CD14-positive monocyte (primary cell): ENCODE data around the gene DENND1A. TPM values are rescaled to one million over a fixed set of nuclear protein-coding genes. Genes with fewer than 3 reads are reported as not detected.

Experiments used
- DNase-seq, 3 donors: peaks; one replicate each; pipeline ENCODE4 v3.0.0-alpha.2; 2011 to 2022
- H2AFZ ChIP-seq: 2 replicates; pipeline ENCODE4 v1.6.0; 2012; ENCODE audit warnings: mild to moderate bottlenecking, low read depth, low read length, inconsistent platforms; ENCODE audit not compliant: insufficient read depth, poor library complexity, severe bottlenecking
- H3K27ac ChIP-seq, 2 donors: 1 replicate in 1 of 2; 2 replicates in 1 of 2; pipeline ENCODE4 v1.5.1; 2012 to 2013; ENCODE audit warnings: low read length in 2 of 2, control low read depth in 1 of 2, inconsistent platforms in 1 of 2, low read depth in 1 of 2, mild to moderate bottlenecking in 1 of 2
- H3K27me3 ChIP-seq, 2 donors: one replicate each; pipeline versions ENCODE4 v1.6.0 to v1.6.1; 2011 to 2013; ENCODE audit warnings: low read length in 2 of 2; ENCODE audit not compliant: control insufficient read depth in 2 of 2, insufficient read depth in 2 of 2
- H3K36me3 ChIP-seq, 2 donors: replicated peaks in 1 of 2; 1 replicate in 1 of 2; 2 replicates in 1 of 2; pipeline versions ENCODE4 v1.5.1 to v1.6.1; 2012 to 2013; ENCODE audit warnings: low read length in 2 of 2, control low read depth in 1 of 2, inconsistent platforms in 1 of 2, mild to moderate bottlenecking in 1 of 2; ENCODE audit not compliant: insufficient read depth in 2 of 2, control insufficient read depth in 1 of 2
- H3K4me1 ChIP-seq, 2 donors: 1 replicate in 1 of 2; 2 replicates in 1 of 2; pipeline versions ENCODE4 v1.5.1 to v1.6.1; 2012 to 2013; ENCODE audit warnings: low read length in 2 of 2, control low read depth in 1 of 2, inconsistent platforms in 1 of 2, mild to moderate bottlenecking in 1 of 2, moderate library complexity in 1 of 2; ENCODE audit not compliant: insufficient read depth in 2 of 2, control insufficient read depth in 1 of 2
- H3K4me2 ChIP-seq: replicated peaks from 2 replicates; pipeline ENCODE3; 2012; ENCODE audit warnings: low read length, moderate library complexity, mild to moderate bottlenecking; ENCODE audit not compliant: poor library complexity, severe bottlenecking; ENCODE audit errors: extremely low read depth
- H3K4me3 ChIP-seq, 3 experiments: fragments of 200-600 bp in 1 of 3; sonication (generic) in 1 of 3; replicated peaks in 1 of 3; 1 replicate in 2 of 3; 2 replicates in 1 of 3; pipeline ENCODE4 v1.5.1; 2011 to 2013; ENCODE audit warnings: low read length in 3 of 3, mild to moderate bottlenecking in 3 of 3, control low read depth in 2 of 3, low read depth in 2 of 3, inconsistent platforms in 1 of 3, moderate library complexity in 1 of 3
- H3K79me2 ChIP-seq: 2 replicates; pipeline ENCODE4 v1.6.0; 2012; ENCODE audit warnings: mild to moderate bottlenecking, control low read depth, inconsistent platforms, low read length, moderate library complexity; ENCODE audit not compliant: insufficient read depth
- H3K9ac ChIP-seq: 2 replicates; pipeline ENCODE4 v1.6.0; 2017; ENCODE audit warnings: low read length, mild to moderate bottlenecking; ENCODE audit not compliant: insufficient read depth, poor library complexity, severe bottlenecking
- H3K9me3 ChIP-seq, 2 donors: replicated peaks in 1 of 2; 1 replicate in 1 of 2; 2 replicates in 1 of 2; pipeline versions ENCODE4 v1.5.1 to v1.6.1; 2012 to 2013; ENCODE audit warnings: low read length in 2 of 2, control low read depth in 1 of 2; ENCODE audit not compliant: control insufficient read depth in 1 of 2, insufficient read depth in 1 of 2
- H4K20me1 ChIP-seq: 2 replicates; pipeline ENCODE4 v1.6.0; 2012; ENCODE audit warnings: mild to moderate bottlenecking, low read length, control low read depth, moderate library complexity; ENCODE audit not compliant: insufficient read depth
- H3K27ac Mint-ChIP-seq, 7 donors: one replicate each; pipeline ENCODE4 v1.8.0; 2020; ENCODE audit warnings: mild to moderate bottlenecking in 7 of 7, mixed read lengths in 7 of 7, moderate library complexity in 6 of 7, inconsistent platforms in 2 of 7
- H3K27me3 Mint-ChIP-seq, 3 donors: one replicate each; pipeline ENCODE4 v1.8.0; 2021 to 2022; ENCODE audit warnings: low read depth in 3 of 3, mild to moderate bottlenecking in 3 of 3, mixed read lengths in 3 of 3, moderate library complexity in 3 of 3, inconsistent platforms in 1 of 3
- H3K36me3 Mint-ChIP-seq, 2 donors: one replicate each; pipeline ENCODE4 v1.8.0; 2020; ENCODE audit warnings: mixed read lengths in 2 of 2, inconsistent platforms in 1 of 2, mild to moderate bottlenecking in 1 of 2
- H3K4me1 Mint-ChIP-seq: one replicate; pipeline ENCODE4 v1.8.0; 2020; ENCODE audit warnings: mild to moderate bottlenecking, mixed read lengths
- H3K4me3 Mint-ChIP-seq, 2 donors: one replicate each; pipeline ENCODE4 v1.8.0; 2020; ENCODE audit warnings: mild to moderate bottlenecking in 2 of 2, mixed read lengths in 2 of 2, moderate library complexity in 1 of 2
- H3K9me3 Mint-ChIP-seq, 7 donors: one replicate each; pipeline ENCODE4 v1.8.0; 2020 to 2022; ENCODE audit warnings: mixed read lengths in 7 of 7, mild to moderate bottlenecking in 6 of 7, moderate library complexity in 6 of 7, inconsistent platforms in 2 of 7
- CTCF ChIP-seq: fragments of 200-600 bp; IDR thresholded peaks from one replicate; pipeline ENCODE4 v1.8.0; 2022; ENCODE audit warnings: antibody characterized with exemption, mild to moderate bottlenecking
- WGBS: methylation state at CpG from one replicate; pipeline ENCODE4 v1.1.5; 2013; ENCODE audit warnings: missing lambda C conversion rate; ENCODE audit not compliant: insufficient coverage; 5-methylcytosine and 5-hydroxymethylcytosine counted together
- intact Hi-C, 2 donors: fragments of 100-400 bp; cut with micrococcal nuclease; formaldehyde crosslinking; loops; one replicate each; pipeline versions ENCODE4 v1.15.0 to v1.15.1; 2023
- polyA plus RNA-seq, 3 donors: library from polyadenylated mRNA; depleted of rRNA in 1 of 3; unstranded in 2 of 3; stranded (reverse) in 1 of 3; fragments of 300-500 nt in 2 of 3; fragments of >200 nt in 1 of 3; fragmentation: Illumina TruSeq in 2 of 3; gene quantifications; 1 replicate in 2 of 3; 2 replicates in 1 of 3; pipeline ENCODE4 v1.2.3, GENCODE V29; 2012 to 2021

DENND1A gene
- polyA plus RNA-seq, 3 donors, result 24.8 to 73.0 (median 29.4) TPM

- Mint-ChIP-seq H3K27ac (peak overlapping the region; percentile 84 to 96 (median 92)), H3K9me3 (peaks cover 0 to 5% (median 2%) of the 10 kb centered on the region in 7 donors), H3K27me3 (peaks cover 0 to 6% (median 3%) of the 10 kb centered on the region in 3 donors), H3K4me1 (peaks cover 52% of the 10 kb centered on the region), H3K4me3 (peak overlapping the region; percentile 86 to 95), H3K36me3 (peaks cover 6 to 17% of the 10 kb centered on the region in 2 donors)
- Histone ChIP-seq H4K20me1 (peaks cover 56% of the 10 kb centered on the region), H3K79me2 (peaks cover 60% of the 10 kb centered on the region), H3K27me3 (no peaks in the 10 kb centered on the region), H3K9ac (peak overlapping the region; percentile 84), H3K9me3 (no peaks in the 10 kb centered on the region), H3K36me3 (no peaks in the 10 kb centered on the region), H3K4me3 (peak overlapping the region; percentile 55 to 95 (median 69)), H3K4me2 (peak overlapping the region; percentile 85), H3K4me1 (peaks cover 46 to 49% of the 10 kb centered on the region in 2 donors), H2AFZ (peak overlapping the region; percentile 60), H3K27ac (peak overlapping the region; percentile 77 to 86)
- TF ChIP-seq CTCF, result no peak
- intact Hi-C loops, result loop anchor here (5.0 to 10.0 kb wide), 2 partner anchors 61 to 94 kb away; no protein-coding TSS in a partner anchor
- DNase-seq, result no peak
- no CpG with 5 or more reads among the region's 6 CpGs for WGBS
Observed at GRCh38 chr9:123928533-123929176, 1.3 kb downstream of the DENND1A start.

DNA sequence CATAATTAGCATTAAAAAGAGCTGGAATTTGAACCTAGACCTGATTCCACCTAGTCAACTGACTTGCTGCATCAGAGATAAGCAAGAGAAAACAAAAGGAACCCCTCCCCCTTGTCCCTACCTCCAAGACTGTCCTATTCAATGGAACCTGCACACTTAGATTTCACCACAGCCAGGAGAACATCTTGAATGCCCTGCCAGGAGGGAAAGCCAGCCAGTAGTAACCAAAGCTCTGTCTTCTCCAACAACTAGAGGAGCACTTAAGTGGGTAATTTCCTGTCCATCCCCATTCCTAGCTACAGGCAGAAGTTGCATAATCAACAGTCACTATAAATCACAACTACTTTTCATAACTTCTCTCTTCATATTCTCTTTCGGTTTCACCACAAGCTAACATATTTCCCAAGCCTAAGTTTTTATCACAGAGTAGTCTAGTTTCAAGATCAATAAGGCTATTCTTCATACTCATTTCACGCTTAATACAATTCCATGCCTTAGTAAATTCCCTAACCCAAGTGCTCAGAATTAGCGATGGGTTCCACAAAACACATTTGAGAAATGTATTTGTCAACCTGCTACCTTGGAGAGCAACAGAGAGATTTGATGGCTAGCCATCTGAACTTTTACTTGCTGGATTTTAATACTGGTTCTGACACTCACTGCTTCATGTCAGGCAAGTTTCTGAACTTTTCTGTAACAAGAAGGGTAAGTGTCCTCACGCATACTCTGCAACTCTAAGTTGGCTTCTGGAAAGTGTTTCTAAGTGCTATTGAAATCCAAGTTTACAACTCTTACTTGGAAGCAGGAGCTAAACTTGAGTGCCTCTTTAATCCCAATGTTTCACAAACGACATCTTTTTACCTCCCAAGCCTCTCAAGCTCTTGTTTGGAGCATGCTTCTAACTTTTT lies 2.0 kb downstream of the DENND1A start:
- Histone ChIP-seq H3K9ac (no peak overlapping the region), H2AFZ (peak overlapping the region; percentile 16), H3K4me1 (peaks cover 49% of the 10 kb centered on the region in 2 donors), H3K9me3 (no peaks in the 10 kb centered on the region), H3K27ac (peak overlapping the region in 1 of 2 donors; percentile 86), H3K36me3 (no peaks in the 10 kb centered on the region), H3K79me2 (peaks cover 67% of the 10 kb centered on the region), H3K27me3 (no peaks in the 10 kb centered on the region), H3K4me3 (peak overlapping the region; percentile 55 to 95 (median 69)), H3K4me2 (peak overlapping the region; percentile 85), H4K20me1 (peaks cover 64% of the 10 kb centered on the region)
- H3K27ac Mint-ChIP-seq, result peak overlapping the region; percentile 84 to 96 (median 94)
- TF ChIP-seq CTCF, result no peak
- H3K9me3 Mint-ChIP-seq, result peaks cover 0 to 5% (median 2%) of the 10 kb centered on the region in 7 donors
- H3K36me3 Mint-ChIP-seq, result peaks cover 6 to 18% of the 10 kb centered on the region in 2 donors
- peak; percentile 62 to 84 (median 83) for DNase-seq
- 28% methylated on average over 3 of the region's 5 CpGs for WGBS
- H3K27me3 Mint-ChIP-seq, result peaks cover 0 to 3% (median 3%) of the 10 kb centered on the region in 3 donors
- H3K4me1 Mint-ChIP-seq, result peaks cover 60% of the 10 kb centered on the region
- peak overlapping the region; percentile 86 to 95 for H3K4me3 Mint-ChIP-seq
- intact Hi-C loops, result loop anchor here (5.0 to 10.0 kb wide), 2 partner anchors 61 to 93 kb away; no protein-coding TSS in a partner anchor
